ENCODE data around the gene AGBL1. TPM values are rescaled to one million over a fixed set of nuclear protein-coding genes. Genes with fewer than 3 reads are reported as not detected.

The AGBL1 gene
- total and polyA plus RNA-seq, 2 donors (not counting 1 experiment from before 2014, with no cell fraction given) = not detected

GRCh38 chr15:86903642-86904421 lies 824.2 kb downstream of the AGBL1 start:
- Histone ChIP-seq H3K27ac (ENCODE audit: low read length in 2 of 2) (no peak overlapping the region), H3K79me2 (ENCODE audit: control insufficient read depth, insufficient read depth, low read length) (no peaks in the 10 kb centered on the region), H2AFZ (ENCODE audit: insufficient read depth, low read depth, low read length, poor library complexity, severe bottlenecking) (no peak overlapping the region), H3K36me3 (replicated peaks in 1 of 2; ENCODE audit: control extremely low read depth in 1 of 2, control insufficient read depth in 1 of 2, extremely low read depth in 1 of 2, insufficient read depth in 2 of 2, low read length in 1 of 2) (no peaks in the 10 kb centered on the region), H3K9ac (ENCODE audit: low read length) (no peak overlapping the region), H3K9me3 (ENCODE audit: control extremely low read depth in 1 of 3, control insufficient read depth in 2 of 3, insufficient read depth in 1 of 3, low read length in 2 of 3) (peaks cover 0 to 3% (median 0%) of the 10 kb centered on the region in 3 donors), H4K20me1 (ENCODE audit: control insufficient read depth, insufficient read depth, low read length, poor library complexity, severe bottlenecking) (no peaks in the 10 kb centered on the region), H3K4me2 (replicated peaks; ENCODE audit: low read depth, low read length, poor library complexity, severe bottlenecking) (no peak overlapping the region), H3K4me1 (ENCODE audit: control insufficient read depth in 2 of 2, insufficient read depth in 2 of 2, low read length in 2 of 2) (no peaks in the 10 kb centered on the region), H3K4me3 (ENCODE audit: control extremely low read depth in 1 of 5, extremely low read depth in 1 of 5, insufficient read depth in 1 of 5, low read depth in 2 of 5, low read length in 4 of 5) (no peak overlapping the region), H3K27me3 (replicated peaks in 1 of 4; ENCODE audit: control extremely low read depth in 1 of 4, control insufficient read depth in 3 of 4, insufficient read depth in 4 of 4, low read length in 3 of 4) (no peaks in the 10 kb centered on the region)
- no peaks in the 10 kb centered on the region for H3K4me1 Mint-ChIP-seq
- ATAC-seq (ENCODE audit: low read depth) = no peak
- peaks cover 3% of the 10 kb centered on the region for H3K9me3 Mint-ChIP-seq (ENCODE audit: insufficient read depth)
- 33% methylated on average over 1 of the region's 4 CpGs for WGBS (ENCODE audit: insufficient coverage)
- TF ChIP-seq CTCF (IDR thresholded peaks at IDR 0.05) (no peak), EZH2 (IDR thresholded peaks at IDR 0.05; ENCODE audit: borderline replicate concordance, insufficient read depth, low read depth, low read length, poor library complexity, severe bottlenecking) (no peak)
- no peak overlapping the region for H3K27ac Mint-ChIP-seq
- no peaks in the 10 kb centered on the region for H3K27me3 Mint-ChIP-seq
- POLR2A ChIA-PET = no interaction called here
- intact Hi-C loops (cut with micrococcal nuclease) = no loop called here
- CTCF ChIA-PET = no interaction called here
- no peak overlapping the region for H3K4me3 Mint-ChIP-seq
- no peak for DNase-seq

- Mint-ChIP-seq H3K4me1 (no peaks in the 10 kb centered on the region), H3K9me3 (ENCODE audit: insufficient read depth) (peaks cover 6% of the 10 kb centered on the region), H3K4me3 (no peak overlapping the region), H3K27ac (no peak overlapping the region), H3K27me3 (no peaks in the 10 kb centered on the region)
- Histone ChIP-seq H3K9me3 (ENCODE audit: control extremely low read depth in 1 of 3, control insufficient read depth in 2 of 3, insufficient read depth in 1 of 3, low read length in 2 of 3) (no peaks in the 10 kb centered on the region), H3K36me3 (replicated peaks in 1 of 2; ENCODE audit: control extremely low read depth in 1 of 2, control insufficient read depth in 1 of 2, extremely low read depth in 1 of 2, insufficient read depth in 2 of 2, low read length in 1 of 2) (no peaks in the 10 kb centered on the region), H3K27me3 (replicated peaks in 1 of 4; ENCODE audit: control extremely low read depth in 1 of 4, control insufficient read depth in 3 of 4, insufficient read depth in 4 of 4, low read length in 3 of 4) (no peaks in the 10 kb centered on the region), H4K20me1 (ENCODE audit: control insufficient read depth, insufficient read depth, low read length, poor library complexity, severe bottlenecking) (no peaks in the 10 kb centered on the region), H3K4me2 (replicated peaks; ENCODE audit: low read depth, low read length, poor library complexity, severe bottlenecking) (no peak overlapping the region), H3K4me1 (ENCODE audit: control insufficient read depth in 2 of 2, insufficient read depth in 2 of 2, low read length in 2 of 2) (no peaks in the 10 kb centered on the region), H3K4me3 (ENCODE audit: control extremely low read depth in 1 of 5, extremely low read depth in 1 of 5, insufficient read depth in 1 of 5, low read depth in 2 of 5, low read length in 4 of 5) (no peak overlapping the region), H2AFZ (ENCODE audit: insufficient read depth, low read depth, low read length, poor library complexity, severe bottlenecking) (no peak overlapping the region), H3K9ac (ENCODE audit: low read length) (no peak overlapping the region), H3K27ac (ENCODE audit: low read length in 2 of 2) (no peak overlapping the region), H3K79me2 (ENCODE audit: control insufficient read depth, insufficient read depth, low read length) (no peaks in the 10 kb centered on the region)
- no peak for DNase-seq
- intact Hi-C loops (cut with micrococcal nuclease) = no loop called here
- TF ChIP-seq EZH2 (IDR thresholded peaks at IDR 0.05; ENCODE audit: borderline replicate concordance, insufficient read depth, low read depth, low read length, poor library complexity, severe bottlenecking) = no peak
- TF ChIP-seq CTCF (IDR thresholded peaks at IDR 0.05) = no peak
- 83% methylated on average over 1 of the region's 3 CpGs for WGBS (ENCODE audit: insufficient coverage)
- POLR2A ChIA-PET = no interaction called here
- ATAC-seq (ENCODE audit: low read depth) = no peak
- CTCF ChIA-PET = no interaction called here
Measured at GRCh38 chr15:86905625-86906256, 826.1 kb downstream of the AGBL1 start.

Measured in B cell (primary cell).